SK-N-SH treated with all-trans-retinoic acid at 6 μM for 48 hours (cell line): ENCODE measurements around the gene FHIT.

ENCODE experiments used
- CREB5 ChIP-seq: fragments of 250-450 bp; sonication (Bioruptor Pico); IDR thresholded peaks from 2 replicates; pipeline ENCODE4 v1.5.1; 2020; ENCODE audit warnings: low read depth, mild to moderate bottlenecking, moderate library complexity
- PATZ1 ChIP-seq: fragments of 250-450 bp; sonication (Bioruptor Pico); IDR thresholded peaks from 2 replicates; pipeline ENCODE4 v1.8.0; 2020; ENCODE audit warnings: mild to moderate bottlenecking, moderate library complexity, borderline replicate concordance
- POU6F1 ChIP-seq: fragments of 250-450 bp; sonication (Bioruptor Pico); IDR thresholded peaks from 2 replicates; pipeline ENCODE4 v1.8.0; 2021; ENCODE audit warnings: low read depth, mild to moderate bottlenecking, moderate library complexity, borderline replicate concordance
- TCF4 ChIP-seq: fragments of 250-450 bp; sonication (Bioruptor Pico); IDR thresholded peaks from 2 replicates; pipeline ENCODE4 v1.8.0; 2021; ENCODE audit warnings: mild to moderate bottlenecking, moderate library complexity, borderline replicate concordance
- ZNF70 ChIP-seq: fragments of 450-650 bp; formaldehyde crosslinking; IDR thresholded peaks from 2 replicates; pipeline ENCODE4 v1.5.0; 2020; ENCODE audit warnings: mild to moderate bottlenecking, moderate library complexity

DNA sequence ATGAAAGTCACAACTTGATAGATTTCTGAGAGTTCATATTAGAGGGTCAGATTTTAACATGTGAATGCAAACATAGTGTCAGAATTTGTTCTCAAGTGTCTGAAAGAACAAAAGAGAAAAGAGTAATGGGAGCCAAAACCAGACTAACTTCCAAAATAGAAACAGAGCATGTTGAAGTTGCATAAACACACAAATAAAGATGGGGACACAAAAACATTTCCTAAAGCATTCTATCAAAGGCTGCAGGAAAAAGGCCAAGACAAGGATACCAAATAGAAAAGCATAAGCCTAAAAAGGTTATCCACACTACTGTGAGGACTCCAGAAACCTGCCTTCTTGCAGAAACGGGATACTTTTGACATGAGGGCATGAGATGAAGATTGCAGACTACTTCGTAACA, 2.8 kb downstream of the FHIT start:
- TF ChIP-seq POU6F1 (CRISPR knock-in tag) (no peak), ZNF70 (CRISPR knock-in tag) (no peak), CREB5 (CRISPR knock-in tag) (no peak), PATZ1 (no peak), TCF4 (CRISPR knock-in tag) (no peak)
